Liver (tissue), 3 donors: Measurements from ENCODE around the gene RASGRP1.

ENCODE experiments used
- GABPA ChIP-seq, 2 donors: IDR thresholded peaks in 1 of 2; conservative IDR thresholded peaks in 1 of 2; 2 replicates each; pipeline ENCODE4 v1.6.1; 2016; ENCODE audit warnings: antibody characterized with exemption in 2 of 2, mild to moderate bottlenecking in 1 of 2, moderate library complexity in 1 of 2
- HNF4G ChIP-seq: IDR thresholded peaks from 2 replicates; pipeline ENCODE4 v1.6.1; 2016; ENCODE audit warnings: antibody characterized with exemption
- TF ChIP-seq, protein P1 (sequence below): IDR thresholded peaks from 2 replicates; pipeline ENCODE4 v1.6.1; 2016; ENCODE audit warnings: antibody characterized with exemption
- TF ChIP-seq, protein P2 (sequence below): fragments of 150-350 bp; IDR thresholded peaks from 2 replicates; pipeline ENCODE4 v1.5.1; 2017; ENCODE audit warnings: improper control_type of control experiment, low read depth, low read length; ENCODE audit not compliant: missing input control
- donor health status: healthy.
- donor health status: healthy.

DNA sequence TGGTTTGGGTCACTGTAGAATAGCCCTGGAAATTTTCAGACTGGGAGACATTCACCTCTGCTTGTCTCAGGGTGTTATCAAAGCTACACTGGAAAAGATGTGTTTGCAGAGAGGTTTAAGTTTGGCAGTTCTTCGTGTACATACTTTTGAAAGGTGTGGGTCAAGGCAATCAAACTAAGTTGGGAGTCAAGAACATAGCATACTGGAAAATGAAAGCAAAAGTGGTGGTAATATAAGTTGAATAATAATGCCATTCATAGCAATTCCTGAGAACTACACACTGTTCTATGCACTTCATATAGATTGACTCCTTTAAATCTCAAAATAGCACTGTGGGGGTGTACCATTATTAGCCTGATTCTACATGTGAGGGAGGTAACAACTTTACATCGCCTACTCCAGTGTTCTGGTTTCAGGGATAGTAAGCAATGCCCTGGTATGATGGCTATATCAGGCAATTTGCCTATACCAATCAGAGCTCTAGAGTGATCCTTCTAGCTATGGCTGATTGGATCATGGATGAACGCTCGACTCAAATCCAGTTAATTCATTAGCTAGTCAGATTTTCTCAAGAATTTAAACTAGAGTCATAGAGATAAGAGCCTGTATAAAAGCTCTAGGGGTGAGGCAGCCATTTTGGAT, 44.6 kb upstream of the RASGRP1 start:
- TF ChIP-seq GABPA (IDR thresholded peaks at IDR 0.05 in 1 of 2, conservative IDR thresholded peaks at IDR 0.05 in 1 of 2) (no peak), HNF4G (no peak)
- TF ChIP-seq, protein P1, sequence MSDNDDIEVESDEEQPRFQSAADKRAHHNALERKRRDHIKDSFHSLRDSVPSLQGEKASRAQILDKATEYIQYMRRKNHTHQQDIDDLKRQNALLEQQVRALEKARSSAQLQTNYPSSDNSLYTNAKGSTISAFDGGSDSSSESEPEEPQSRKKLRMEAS, result no peak
- TF ChIP-seq, protein P2, sequence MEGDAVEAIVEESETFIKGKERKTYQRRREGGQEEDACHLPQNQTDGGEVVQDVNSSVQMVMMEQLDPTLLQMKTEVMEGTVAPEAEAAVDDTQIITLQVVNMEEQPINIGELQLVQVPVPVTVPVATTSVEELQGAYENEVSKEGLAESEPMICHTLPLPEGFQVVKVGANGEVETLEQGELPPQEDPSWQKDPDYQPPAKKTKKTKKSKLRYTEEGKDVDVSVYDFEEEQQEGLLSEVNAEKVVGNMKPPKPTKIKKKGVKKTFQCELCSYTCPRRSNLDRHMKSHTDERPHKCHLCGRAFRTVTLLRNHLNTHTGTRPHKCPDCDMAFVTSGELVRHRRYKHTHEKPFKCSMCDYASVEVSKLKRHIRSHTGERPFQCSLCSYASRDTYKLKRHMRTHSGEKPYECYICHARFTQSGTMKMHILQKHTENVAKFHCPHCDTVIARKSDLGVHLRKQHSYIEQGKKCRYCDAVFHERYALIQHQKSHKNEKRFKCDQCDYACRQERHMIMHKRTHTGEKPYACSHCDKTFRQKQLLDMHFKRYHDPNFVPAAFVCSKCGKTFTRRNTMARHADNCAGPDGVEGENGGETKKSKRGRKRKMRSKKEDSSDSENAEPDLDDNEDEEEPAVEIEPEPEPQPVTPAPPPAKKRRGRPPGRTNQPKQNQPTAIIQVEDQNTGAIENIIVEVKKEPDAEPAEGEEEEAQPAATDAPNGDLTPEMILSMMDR, result no peak
